Measurements from ENCODE around the gene TBC1D22A. TPM values are rescaled to one million over a fixed set of nuclear protein-coding genes. Genes with fewer than 3 reads are reported as not detected.

Gene TBC1D22A
- polyA plus RNA-seq, 1 of the 3 experiments (the other 2 are of a cell fraction) = 16.5 TPM

DNA sequence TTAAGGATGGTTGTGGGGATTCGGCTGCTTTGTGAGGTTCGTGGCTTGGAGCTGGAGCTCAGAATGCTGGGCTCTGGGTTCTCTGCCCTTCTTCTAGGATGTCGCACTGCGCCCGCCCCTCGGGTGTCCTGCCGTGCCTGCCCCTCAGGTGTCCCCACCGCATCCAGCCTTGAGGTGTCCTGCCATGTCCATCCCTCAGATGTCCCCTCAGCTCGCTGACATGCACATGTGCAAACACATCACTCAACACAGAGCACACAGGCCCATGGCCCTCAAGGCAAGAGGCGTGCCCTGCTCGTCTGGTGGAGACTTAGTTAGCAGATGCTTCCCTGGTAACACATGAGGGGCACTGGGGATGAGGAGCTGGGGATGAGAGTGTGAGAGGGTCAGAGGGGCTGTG is 359.3 kb downstream of the TBC1D22A start (continued):
- TF ChIP-seq IRF3 (IDR thresholded peaks at IDR 0.05; ENCODE audit: low read depth, low read length) (no peak), EZH2phosphoT487 (IDR thresholded peaks at IDR 0.05; ENCODE audit: borderline replicate concordance, low read depth) (no peak), GABPA (IDR thresholded peaks at IDR 0.05; ENCODE audit: low read depth) (no peak)

- 77% methylated on average over 4 of the region's 9 CpGs for WGBS (ENCODE audit: low lambda C conversion rate)
- no peak overlapping the region for H3K27ac ChIP-seq (ENCODE audit: low read depth in 2 of 2, low read length in 1 of 2)
Observed at GRCh38 chr22:47122441-47123000, 360.1 kb downstream of the TBC1D22A start.

More at GRCh38 chr22:47122441-47123000, 360.1 kb downstream of the TBC1D22A start:
- CTCF ChIA-PET = no interaction called here
- Histone ChIP-seq H3K4me1 (ENCODE audit: control insufficient read depth in 1 of 2, insufficient read depth in 2 of 2, low read depth in 1 of 2, low read length in 1 of 2) (peaks cover 0 to 5% of the 10 kb centered on the region in 2 experiments; a peak in 1 of 4 replicates), H2AFZ (ENCODE audit: low read depth) (no peak overlapping the region), H3K79me2 (ENCODE audit: insufficient read depth) (no peaks in the 10 kb centered on the region), H3F3A (replicated peaks; ENCODE audit: insufficient read depth) (no peaks in the 10 kb centered on the region), H3K9me3 (no peaks in the 10 kb centered on the region), H3K9ac (no peak overlapping the region), H3K36me3 (replicated peaks in 1 of 2; ENCODE audit: control insufficient read depth in 1 of 2, insufficient read depth in 2 of 2, low read length in 1 of 2) (no peaks in the 10 kb centered on the region), H3K27me3 (ENCODE audit: insufficient read depth) (no peaks in the 10 kb centered on the region), H4K20me1 (ENCODE audit: insufficient read depth) (no peaks in the 10 kb centered on the region), H3K4me2 (no peak overlapping the region), H3K4me3 (ENCODE audit: low read depth in 2 of 2, low read length in 1 of 2) (no peak overlapping the region), H3K9me2 (no peaks in the 10 kb centered on the region)
- DNase-seq = no peak
- no peak for TF ChIP-seq POLR2AphosphoS5 (IDR thresholded peaks at IDR 0.05; ENCODE audit: low read depth, low read length)
- no peak for TF ChIP-seq MEF2A (IDR thresholded peaks at IDR 0.05; ENCODE audit: borderline replicate concordance, low read depth)
- no peak for TF ChIP-seq TEAD4 (IDR thresholded peaks at IDR 0.05; ENCODE audit: borderline replicate concordance, insufficient read depth)
- no peak for TF ChIP-seq MAX (IDR thresholded peaks at IDR 0.05; ENCODE audit: low read depth)
- TF ChIP-seq GATA2 (CRISPR knock-in tag; IDR thresholded peaks at IDR 0.05) = no peak
- TF ChIP-seq RXRA (IDR thresholded peaks at IDR 0.05; ENCODE audit: borderline replicate concordance, low read depth) = no peak
- TF ChIP-seq RAD21 (IDR thresholded peaks at IDR 0.05; ENCODE audit: low read length) = no peak
- no peak for TF ChIP-seq EP300 (IDR thresholded peaks at IDR 0.05; ENCODE audit: borderline replicate concordance in 1 of 2, low read depth in 1 of 2, low read length in 1 of 2)
- TF ChIP-seq, protein P1, sequence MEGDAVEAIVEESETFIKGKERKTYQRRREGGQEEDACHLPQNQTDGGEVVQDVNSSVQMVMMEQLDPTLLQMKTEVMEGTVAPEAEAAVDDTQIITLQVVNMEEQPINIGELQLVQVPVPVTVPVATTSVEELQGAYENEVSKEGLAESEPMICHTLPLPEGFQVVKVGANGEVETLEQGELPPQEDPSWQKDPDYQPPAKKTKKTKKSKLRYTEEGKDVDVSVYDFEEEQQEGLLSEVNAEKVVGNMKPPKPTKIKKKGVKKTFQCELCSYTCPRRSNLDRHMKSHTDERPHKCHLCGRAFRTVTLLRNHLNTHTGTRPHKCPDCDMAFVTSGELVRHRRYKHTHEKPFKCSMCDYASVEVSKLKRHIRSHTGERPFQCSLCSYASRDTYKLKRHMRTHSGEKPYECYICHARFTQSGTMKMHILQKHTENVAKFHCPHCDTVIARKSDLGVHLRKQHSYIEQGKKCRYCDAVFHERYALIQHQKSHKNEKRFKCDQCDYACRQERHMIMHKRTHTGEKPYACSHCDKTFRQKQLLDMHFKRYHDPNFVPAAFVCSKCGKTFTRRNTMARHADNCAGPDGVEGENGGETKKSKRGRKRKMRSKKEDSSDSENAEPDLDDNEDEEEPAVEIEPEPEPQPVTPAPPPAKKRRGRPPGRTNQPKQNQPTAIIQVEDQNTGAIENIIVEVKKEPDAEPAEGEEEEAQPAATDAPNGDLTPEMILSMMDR (IDR thresholded peaks at IDR 0.05) = no peak
- POLR2A ChIA-PET = no interaction called here
